VCaP (cell line): Measurements from ENCODE around the gene KCNS1.

ENCODE experiments used
- H3K27ac ChIP-seq: fragments of 450-650 bp; 2 replicates; pipeline ENCODE4 v1.5.1; 2017
- CTCF ChIP-seq: fragments of 450-650 bp; conservative IDR thresholded peaks from 2 replicates; pipeline ENCODE4 v1.5.1; 2017; ENCODE audit warnings: mild to moderate bottlenecking, moderate library complexity

KCNS1 gene

GRCh38 chr20:45049438-45049837 is 51.5 kb downstream of the KCNS1 start:
- no peak for TF ChIP-seq CTCF
- H3K27ac ChIP-seq = peak overlapping the region; percentile 5; the same call in 1 of the 2 replicates

- TF ChIP-seq CTCF = no peak
- peak overlapping the region; percentile 5; the same call in 1 of the 2 replicates for H3K27ac ChIP-seq
Measured at GRCh38 chr20:45047581-45048119, 53.3 kb downstream of the KCNS1 start.

GRCh38 chr20:45044601-45045000 is 56.3 kb downstream of the KCNS1 start:
- no peak for TF ChIP-seq CTCF
- peak overlapping the region; percentile 84 for H3K27ac ChIP-seq

GRCh38 chr20:45044084-45044573 is 56.8 kb downstream of the KCNS1 start:
- TF ChIP-seq CTCF = peak; percentile 96
- peak overlapping the region; percentile 84 for H3K27ac ChIP-seq

GRCh38 chr20:45042978-45043377 is 57.9 kb downstream of the KCNS1 start:
- H3K27ac ChIP-seq = no peak overlapping the region; the same call in 1 of the 2 replicates
- TF ChIP-seq CTCF = no peak
